Nephron (organoid): Measurements from ENCODE around the gene TAF3.

Experiments
- H3K27ac Mint-ChIP-seq, 3 experiments: 2 replicates each; pipeline ENCODE4 v1.8.0; 2020; ENCODE audit warnings: mixed read lengths in 3 of 3, mild to moderate bottlenecking in 2 of 3, moderate library complexity in 1 of 3
- H3K27me3 Mint-ChIP-seq: 2 replicates; pipeline ENCODE4 v1.8.0; 2021; ENCODE audit warnings: low read depth, mild to moderate bottlenecking, moderate library complexity, mixed read lengths
- H3K36me3 Mint-ChIP-seq: 2 replicates; pipeline ENCODE4 v1.8.0; 2020; ENCODE audit warnings: low read depth, mixed read lengths
- H3K4me1 Mint-ChIP-seq: 2 replicates; pipeline ENCODE4 v1.8.0; 2020; ENCODE audit warnings: mixed read lengths
- H3K4me3 Mint-ChIP-seq, 3 experiments: 2 replicates each; pipeline ENCODE4 v1.8.0; 2020; ENCODE audit warnings: mild to moderate bottlenecking in 3 of 3, mixed read lengths in 3 of 3, moderate library complexity in 2 of 3
- H3K9me3 Mint-ChIP-seq: 2 replicates; pipeline ENCODE4 v1.8.0; 2020; ENCODE audit warnings: mixed read lengths
- TF ChIP-seq, protein P1 (sequence below), 3 experiments: fragments of 200-600 bp; sonication (generic); IDR thresholded peaks; one replicate each; pipeline ENCODE4 v1.5.0; 2021; ENCODE audit warnings: antibody characterized with exemption in 3 of 3; ENCODE audit not compliant: unreplicated experiment in 3 of 3

TAF3 gene

DNA sequence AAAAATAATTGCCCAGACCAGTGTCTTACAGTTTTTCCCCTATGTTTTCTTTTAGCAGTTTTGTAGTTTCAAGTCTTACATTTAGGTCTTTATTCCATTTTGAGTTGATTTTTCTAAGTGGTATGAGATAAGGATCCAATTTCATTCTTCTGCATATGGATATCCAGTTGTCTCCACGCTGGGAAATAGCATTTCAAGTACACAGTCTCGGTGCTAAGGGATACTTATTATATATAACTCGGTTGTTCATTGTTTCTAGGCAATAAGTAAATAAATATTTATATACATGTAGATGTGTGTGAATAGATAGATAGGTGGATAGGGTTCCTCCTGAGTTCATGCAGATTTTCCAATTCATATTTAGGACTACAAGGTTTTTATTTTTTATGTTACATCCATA is 16.0 kb downstream of the TAF3 start:
- Mint-ChIP-seq H3K36me3 (peaks cover 35% of the 10 kb centered on the region), H3K9me3 (no peaks in the 10 kb centered on the region), H3K27ac (no peak overlapping the region), H3K27me3 (no peaks in the 10 kb centered on the region), H3K4me1 (peaks cover 13% of the 10 kb centered on the region), H3K4me3 (no peak overlapping the region)
- TF ChIP-seq, protein P1, sequence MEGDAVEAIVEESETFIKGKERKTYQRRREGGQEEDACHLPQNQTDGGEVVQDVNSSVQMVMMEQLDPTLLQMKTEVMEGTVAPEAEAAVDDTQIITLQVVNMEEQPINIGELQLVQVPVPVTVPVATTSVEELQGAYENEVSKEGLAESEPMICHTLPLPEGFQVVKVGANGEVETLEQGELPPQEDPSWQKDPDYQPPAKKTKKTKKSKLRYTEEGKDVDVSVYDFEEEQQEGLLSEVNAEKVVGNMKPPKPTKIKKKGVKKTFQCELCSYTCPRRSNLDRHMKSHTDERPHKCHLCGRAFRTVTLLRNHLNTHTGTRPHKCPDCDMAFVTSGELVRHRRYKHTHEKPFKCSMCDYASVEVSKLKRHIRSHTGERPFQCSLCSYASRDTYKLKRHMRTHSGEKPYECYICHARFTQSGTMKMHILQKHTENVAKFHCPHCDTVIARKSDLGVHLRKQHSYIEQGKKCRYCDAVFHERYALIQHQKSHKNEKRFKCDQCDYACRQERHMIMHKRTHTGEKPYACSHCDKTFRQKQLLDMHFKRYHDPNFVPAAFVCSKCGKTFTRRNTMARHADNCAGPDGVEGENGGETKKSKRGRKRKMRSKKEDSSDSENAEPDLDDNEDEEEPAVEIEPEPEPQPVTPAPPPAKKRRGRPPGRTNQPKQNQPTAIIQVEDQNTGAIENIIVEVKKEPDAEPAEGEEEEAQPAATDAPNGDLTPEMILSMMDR (IDR thresholded peaks at IDR 0.05; ENCODE audit: unreplicated experiment in 3 of 3), result no peak

DNA sequence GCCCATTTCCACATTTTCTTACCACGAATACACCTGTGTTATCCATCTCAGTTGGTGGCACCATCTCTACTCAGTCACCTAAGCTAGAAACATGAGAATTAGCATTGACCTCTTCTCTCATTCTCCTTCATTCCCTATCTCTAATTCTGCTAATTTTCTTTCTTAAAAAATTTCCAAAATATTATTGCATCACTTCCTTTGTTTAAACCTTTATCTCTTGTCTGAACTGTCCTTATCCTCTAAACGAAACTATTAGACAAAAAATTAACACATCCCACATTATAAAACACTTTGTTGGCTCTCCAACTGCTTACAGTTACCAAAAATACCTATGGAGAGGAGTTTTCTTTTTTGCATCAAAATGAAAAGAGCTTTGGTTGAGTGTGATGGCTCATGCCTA is 18.3 kb downstream of the TAF3 start:
- Mint-ChIP-seq H3K27ac (no peak overlapping the region), H3K27me3 (no peaks in the 10 kb centered on the region), H3K36me3 (peaks cover 33% of the 10 kb centered on the region), H3K4me1 (peaks cover 13% of the 10 kb centered on the region), H3K4me3 (no peak overlapping the region), H3K9me3 (no peaks in the 10 kb centered on the region)
- TF ChIP-seq, protein P1 (IDR thresholded peaks at IDR 0.05; ENCODE audit: unreplicated experiment in 3 of 3), result no peak

DNA sequence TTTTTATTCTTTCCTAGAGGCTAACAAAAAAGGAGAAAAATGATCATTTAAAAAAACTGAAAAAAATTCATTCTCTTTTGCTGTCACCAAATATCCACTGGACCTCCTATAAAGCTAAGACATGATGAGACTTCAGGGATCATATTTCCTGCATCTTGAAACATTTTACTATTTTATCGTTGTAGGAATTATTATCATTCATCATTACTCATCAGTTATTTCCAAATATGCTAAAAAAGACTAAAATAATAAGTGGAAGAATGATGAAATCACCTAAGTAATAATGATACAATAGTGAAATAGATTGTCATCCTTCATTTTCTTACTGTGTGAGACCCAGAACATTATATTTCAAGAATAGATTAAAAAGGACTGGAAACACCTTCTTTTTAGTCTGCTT is 28.3 kb downstream of the TAF3 start:
- no peak overlapping the region for H3K4me3 Mint-ChIP-seq
- H3K36me3 Mint-ChIP-seq, result peaks cover 4% of the 10 kb centered on the region
- H3K4me1 Mint-ChIP-seq, result no peaks in the 10 kb centered on the region
- TF ChIP-seq, protein P1 (IDR thresholded peaks at IDR 0.05; ENCODE audit: unreplicated experiment in 3 of 3), result no peak
- no peaks in the 10 kb centered on the region for H3K9me3 Mint-ChIP-seq
- no peak overlapping the region for H3K27ac Mint-ChIP-seq
- no peaks in the 10 kb centered on the region for H3K27me3 Mint-ChIP-seq

DNA sequence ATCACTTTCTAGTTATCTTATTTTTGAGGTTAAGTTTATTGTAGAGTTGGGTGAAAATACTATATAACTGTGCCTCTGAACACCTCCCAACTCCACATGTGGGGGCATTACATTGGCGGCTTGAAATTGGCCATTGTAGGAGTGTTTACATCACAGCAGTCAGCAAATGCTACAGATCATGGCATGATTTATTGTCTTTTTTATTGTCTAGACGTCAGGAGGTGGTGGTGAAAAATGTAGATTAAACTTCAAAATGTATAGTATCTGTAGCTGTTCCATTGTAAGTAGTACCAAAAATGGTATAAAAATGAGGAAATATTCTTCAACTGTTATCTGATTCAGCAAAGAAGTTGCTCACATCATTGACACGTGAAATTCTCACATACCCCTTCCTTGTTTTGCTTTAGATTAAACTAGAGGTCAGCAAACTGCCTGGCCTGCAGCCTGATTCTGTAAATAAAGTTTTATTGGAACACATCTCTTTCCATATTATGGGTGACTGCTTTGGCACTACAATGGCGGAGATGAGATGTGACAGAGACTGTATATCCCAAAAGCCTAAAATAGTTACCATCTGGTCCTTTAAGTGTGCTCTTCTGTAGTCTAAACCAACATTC is 35.0 kb downstream of the TAF3 start:
- Mint-ChIP-seq H3K9me3 (peaks cover 3% of the 10 kb centered on the region), H3K27me3 (no peaks in the 10 kb centered on the region), H3K4me3 (no peak overlapping the region), H3K4me1 (peaks cover 35% of the 10 kb centered on the region), H3K27ac (peak overlapping the region in 1 of 3 experiments; percentile 78), H3K36me3 (peaks cover 13% of the 10 kb centered on the region)
- TF ChIP-seq, protein P1 (IDR thresholded peaks at IDR 0.05; ENCODE audit: unreplicated experiment in 3 of 3), result no peak

DNA sequence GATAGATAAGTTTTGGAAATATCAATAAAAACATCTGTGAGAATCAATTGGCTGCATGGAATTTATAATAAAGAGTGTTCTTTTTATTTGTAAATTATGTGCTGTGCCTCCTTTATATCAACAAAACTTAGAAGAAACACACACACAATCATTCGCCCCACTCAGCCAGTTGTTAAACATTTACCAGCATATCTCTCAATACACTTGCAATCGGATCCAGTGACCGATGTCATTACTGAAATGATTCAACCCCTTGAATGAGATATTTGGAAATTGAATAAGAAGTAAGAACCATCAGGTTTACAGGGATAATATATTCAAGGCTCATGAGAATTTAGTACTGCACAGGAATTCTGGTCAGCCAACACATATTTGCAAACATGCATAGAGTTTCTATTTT is 35.6 kb downstream of the TAF3 start:
- H3K4me3 Mint-ChIP-seq, result no peak overlapping the region
- H3K27ac Mint-ChIP-seq, result peak overlapping the region; percentile 29 to 87 (median 78)
- peaks cover 6% of the 10 kb centered on the region for H3K9me3 Mint-ChIP-seq
- TF ChIP-seq, protein P1 (IDR thresholded peaks at IDR 0.05; ENCODE audit: unreplicated experiment in 3 of 3), result no peak
- H3K4me1 Mint-ChIP-seq, result peaks cover 37% of the 10 kb centered on the region
- no peaks in the 10 kb centered on the region for H3K27me3 Mint-ChIP-seq
- H3K36me3 Mint-ChIP-seq, result peaks cover 18% of the 10 kb centered on the region

DNA sequence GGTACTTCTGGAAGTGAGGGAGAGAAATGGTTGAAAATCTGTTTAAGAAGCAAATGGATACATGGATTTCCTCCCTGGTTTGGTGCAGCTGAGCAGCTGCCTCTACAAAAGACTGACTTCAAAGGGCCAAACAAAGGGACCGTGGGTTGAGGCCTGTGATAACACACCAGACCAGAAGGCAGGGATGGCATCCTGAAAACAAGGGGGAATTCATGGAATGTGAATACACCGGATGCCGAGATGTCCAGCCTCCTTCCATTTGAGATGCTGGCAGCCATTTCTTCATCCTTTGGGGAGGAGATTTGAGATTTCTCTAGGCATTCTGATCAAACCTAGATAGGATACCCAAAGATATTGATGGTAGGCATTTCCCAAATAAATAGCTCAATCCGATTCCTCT is 36.9 kb downstream of the TAF3 start:
- H3K27ac Mint-ChIP-seq, result peak overlapping the region in 2 of 3 experiments; percentile 29 to 78
- no peaks in the 10 kb centered on the region for H3K27me3 Mint-ChIP-seq
- TF ChIP-seq, protein P1 (IDR thresholded peaks at IDR 0.05; ENCODE audit: unreplicated experiment in 3 of 3), result no peak
- peaks cover 11% of the 10 kb centered on the region for H3K9me3 Mint-ChIP-seq
- peaks cover 37% of the 10 kb centered on the region for H3K4me1 Mint-ChIP-seq
- peaks cover 25% of the 10 kb centered on the region for H3K36me3 Mint-ChIP-seq
- no peak overlapping the region for H3K4me3 Mint-ChIP-seq
